Activated CD8-positive, alpha-beta memory T cell treated with anti-CD3 and anti-CD28 coated beads, Interleukin-2, amount 10 ng/mL, durations not matched to agents 7 days and 5 days (primary cell): ENCODE data around the gene PROZ. TPM values are rescaled to one million over a fixed set of nuclear protein-coding genes. Genes with fewer than 3 reads are reported as not detected.
A peak's percentile ranks its signal among the peaks of the same experiment; 100 is the strongest.

Experiments
- ATAC-seq: fragments of 150-1000 bp; cut with Tn5 transposase; one replicate; pipeline ENCODE4 v1.10.0; 2021; ENCODE audit warnings: moderate library complexity
- CTCF ChIA-PET: fragments of 350-600 bp; sonication (Branson Sonifier 250); formaldehyde crosslinking; loops from one replicate; lab custom pipeline; 2021; ENCODE audit warnings: antibody characterized with exemption; lab: Charles Lee
- DNase-seq: peaks from one replicate; pipeline ENCODE4 v3.0.0-alpha.2; 2020
- H3K27ac Mint-ChIP-seq: one replicate; pipeline ENCODE4 v1.8.0; 2021; ENCODE audit warnings: mild to moderate bottlenecking, mixed read lengths
- H3K27me3 Mint-ChIP-seq: one replicate; pipeline ENCODE4 v1.8.0; 2021; ENCODE audit warnings: mixed read lengths
- H3K36me3 Mint-ChIP-seq: one replicate; pipeline ENCODE4 v1.8.0; 2021; ENCODE audit warnings: mild to moderate bottlenecking, mixed read lengths
- H3K4me1 Mint-ChIP-seq: one replicate; pipeline ENCODE4 v1.8.0; 2021; ENCODE audit warnings: mixed read lengths
- H3K4me3 Mint-ChIP-seq: one replicate; pipeline ENCODE4 v1.8.0; 2021; ENCODE audit warnings: mild to moderate bottlenecking, moderate library complexity, mixed read lengths
- H3K9me3 Mint-ChIP-seq: one replicate; pipeline ENCODE4 v1.8.0; 2022; ENCODE audit warnings: low read depth, mixed read lengths
- total RNA-seq, 2 experiments: library from RNA; stranded (reverse); gene quantifications; one replicate each; pipeline ENCODE4 v1.2.3, GENCODE V29; 2021

PROZ gene
- total RNA-seq, 2 experiments from 2014 or later = not detected

DNA sequence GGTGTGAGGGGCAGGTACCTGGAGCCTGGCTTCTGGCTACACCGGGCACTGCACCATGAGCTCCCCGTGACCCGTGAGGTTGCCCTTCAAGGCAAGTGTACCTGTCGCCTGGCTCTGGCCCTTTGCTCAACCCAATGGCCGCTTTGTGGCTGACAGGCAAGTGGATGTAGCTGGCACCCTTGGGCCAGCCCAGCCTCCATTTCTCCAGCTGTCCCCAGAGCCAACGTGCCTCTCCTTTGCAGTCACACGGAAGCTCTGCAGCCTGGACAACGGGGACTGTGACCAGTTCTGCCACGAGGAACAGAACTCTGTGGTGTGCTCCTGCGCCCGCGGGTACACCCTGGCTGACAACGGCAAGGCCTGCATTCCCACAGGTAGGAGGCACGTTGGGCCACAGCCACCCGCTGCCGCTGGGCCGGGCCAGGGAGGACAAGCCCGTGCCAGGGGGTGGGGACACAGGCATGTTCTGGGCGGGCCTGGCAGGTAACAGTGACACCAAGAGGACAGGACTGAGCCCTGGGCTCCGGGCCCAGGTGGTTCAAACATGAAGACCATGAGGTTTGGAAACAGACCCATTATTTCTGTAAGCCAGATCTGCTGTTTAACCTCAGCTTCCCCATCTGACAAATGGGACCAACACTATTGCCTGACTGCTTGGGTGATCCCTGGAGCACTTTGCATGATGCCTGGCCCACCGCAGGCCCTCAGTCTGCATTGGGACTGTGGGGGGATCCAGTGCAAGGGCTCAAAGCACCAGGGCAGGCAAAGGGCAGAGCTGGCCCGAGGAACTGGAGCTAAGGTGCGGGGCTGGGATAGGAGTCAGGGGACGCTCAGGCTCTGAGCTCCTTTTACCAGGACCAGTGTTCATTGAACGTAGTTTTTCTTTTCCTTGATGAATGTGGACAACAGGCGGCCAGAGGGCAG lies 17.5 kb upstream of the PROZ start:
- H3K27ac Mint-ChIP-seq = no peak overlapping the region
- no peaks in the 10 kb centered on the region for H3K9me3 Mint-ChIP-seq
- H3K27me3 Mint-ChIP-seq = peaks cover 17% of the 10 kb centered on the region
- H3K4me3 Mint-ChIP-seq = no peak overlapping the region
- H3K4me1 Mint-ChIP-seq = no peaks in the 10 kb centered on the region
- H3K36me3 Mint-ChIP-seq = no peaks in the 10 kb centered on the region
- CTCF ChIA-PET = interaction anchor here (1.2 kb wide), 1 partner anchor 17 kb away, joined by 3 read pairs; no protein-coding TSS in a partner anchor
- DNase-seq (no peak), ATAC-seq (no peak)

DNA sequence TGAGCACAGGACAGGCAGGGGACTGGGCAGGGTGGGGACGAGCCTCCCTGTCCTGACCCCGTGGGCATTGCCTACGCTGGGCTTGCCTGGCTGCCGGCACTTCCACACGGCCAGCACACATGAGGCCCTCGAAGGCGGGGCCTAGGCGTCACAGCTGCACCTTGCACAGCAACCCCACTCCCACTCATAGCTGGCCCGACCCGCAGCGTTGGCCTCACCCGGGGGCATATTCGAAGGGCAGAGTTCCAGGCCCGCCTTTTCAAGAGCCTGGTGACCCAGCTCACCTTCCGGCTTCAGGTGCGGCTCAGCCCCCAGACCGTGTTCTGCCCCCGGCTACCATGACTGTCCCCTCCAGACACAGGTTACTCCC lies 16.9 kb upstream of the PROZ start:
- peaks cover 15% of the 10 kb centered on the region for H3K27me3 Mint-ChIP-seq
- ATAC-seq = no peak
- H3K27ac Mint-ChIP-seq = no peak overlapping the region
- H3K36me3 Mint-ChIP-seq = no peaks in the 10 kb centered on the region
- DNase-seq = no peak
- no peaks in the 10 kb centered on the region for H3K4me1 Mint-ChIP-seq
- CTCF ChIA-PET = interaction anchor here (1.2 kb wide), 1 partner anchor 18 kb away, joined by 3 read pairs; no protein-coding TSS in a partner anchor
- no peaks in the 10 kb centered on the region for H3K9me3 Mint-ChIP-seq
- no peak overlapping the region for H3K4me3 Mint-ChIP-seq

- DNase-seq = no peak
- Mint-ChIP-seq H3K4me1 (no peaks in the 10 kb centered on the region), H3K36me3 (no peaks in the 10 kb centered on the region), H3K9me3 (no peaks in the 10 kb centered on the region), H3K4me3 (no peak overlapping the region), H3K27me3 (peaks cover 6% of the 10 kb centered on the region), H3K27ac (no peak overlapping the region)
- no peak for ATAC-seq
- CTCF ChIA-PET = no interaction called here
These were observed 15.6 kb upstream of the PROZ start for GRCh38 chr13:113142876-113143275.

DNA sequence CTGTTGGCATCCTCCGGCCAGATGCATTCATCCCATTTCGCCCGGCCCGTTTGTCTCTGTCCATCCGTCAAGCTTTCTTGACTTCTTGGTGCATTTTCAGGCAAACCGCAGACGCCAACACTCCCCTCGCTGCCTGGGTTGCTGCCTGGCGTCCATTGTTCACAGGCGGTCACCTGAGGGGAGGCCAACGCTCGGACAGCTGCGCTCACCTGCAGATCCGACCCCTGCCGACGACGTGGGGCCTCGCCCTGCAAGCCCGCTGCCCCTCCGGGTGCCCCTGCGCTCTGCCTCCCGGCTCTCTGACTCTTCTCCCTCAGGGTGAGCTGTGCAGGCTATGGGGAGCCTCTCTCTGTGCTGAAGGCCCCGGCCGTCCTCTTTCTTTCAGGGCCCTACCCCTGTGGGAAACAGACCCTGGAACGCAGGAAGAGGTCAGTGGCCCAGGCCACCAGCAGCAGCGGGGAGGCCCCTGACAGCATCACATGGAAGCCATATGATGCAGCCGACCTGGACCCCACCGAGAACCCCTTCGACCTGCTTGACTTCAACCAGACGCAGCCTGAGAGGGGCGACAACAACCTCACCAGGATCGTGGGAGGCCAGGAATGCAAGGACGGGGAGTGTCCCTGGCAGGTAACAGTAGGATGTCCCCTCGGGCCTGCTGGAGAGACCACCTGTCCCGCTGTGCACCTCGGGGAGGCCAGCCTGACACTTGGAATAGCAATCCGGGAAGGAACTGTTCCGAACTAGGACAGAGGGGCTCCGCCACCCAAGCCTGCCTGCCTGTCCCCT lies 14.8 kb upstream of the PROZ start:
- no peak overlapping the region for H3K27ac Mint-ChIP-seq
- no peaks in the 10 kb centered on the region for H3K36me3 Mint-ChIP-seq
- no peak for DNase-seq
- CTCF ChIA-PET = no interaction called here
- no peak overlapping the region for H3K4me3 Mint-ChIP-seq
- peaks cover 4% of the 10 kb centered on the region for H3K27me3 Mint-ChIP-seq
- ATAC-seq = no peak
- no peaks in the 10 kb centered on the region for H3K9me3 Mint-ChIP-seq
- no peaks in the 10 kb centered on the region for H3K4me1 Mint-ChIP-seq

DNA sequence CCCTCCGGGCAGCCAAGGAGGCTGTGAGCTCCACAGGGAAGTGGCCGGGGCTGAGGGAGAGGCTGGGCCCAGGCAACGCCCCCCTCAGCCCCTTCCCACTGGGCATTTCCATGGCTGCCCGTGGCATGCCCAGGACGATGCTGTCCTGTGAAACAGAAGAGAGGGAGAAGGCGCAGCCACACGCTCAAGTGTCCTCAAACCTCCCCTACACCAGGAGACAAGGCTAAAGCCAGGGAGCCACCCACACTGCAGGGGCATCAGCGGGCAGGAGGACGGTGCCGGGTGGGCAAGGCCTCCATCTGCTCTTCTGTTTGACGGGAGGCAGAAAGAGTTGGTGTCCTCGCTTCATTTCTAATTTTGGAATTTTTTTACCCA lies 14.2 kb upstream of the PROZ start:
- Mint-ChIP-seq H3K4me1 (no peaks in the 10 kb centered on the region), H3K36me3 (no peaks in the 10 kb centered on the region), H3K27ac (no peak overlapping the region), H3K27me3 (no peaks in the 10 kb centered on the region), H3K4me3 (no peak overlapping the region), H3K9me3 (no peaks in the 10 kb centered on the region)
- no peak for DNase-seq
- ATAC-seq = no peak
- CTCF ChIA-PET = no interaction called here

DNA sequence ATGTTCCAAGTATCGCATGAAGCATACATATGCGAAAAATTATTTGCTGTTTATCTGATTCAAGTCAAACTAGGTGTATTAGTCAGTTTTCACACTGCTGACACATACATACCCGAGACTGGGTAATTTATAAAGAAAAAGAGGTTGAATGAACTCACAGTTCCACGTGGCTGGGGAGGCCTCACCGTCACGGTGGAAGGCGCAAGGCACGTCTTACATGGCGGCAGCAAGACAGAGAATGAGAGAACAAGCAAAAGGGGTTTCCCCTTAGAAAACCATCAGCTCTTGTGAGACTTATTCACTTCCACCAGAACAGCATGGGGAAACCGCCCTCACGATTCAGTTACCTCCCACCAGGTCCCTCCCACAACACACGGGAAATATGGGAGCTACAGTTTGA lies 13.0 kb upstream of the PROZ start:
- no peaks in the 10 kb centered on the region for H3K36me3 Mint-ChIP-seq
- H3K27ac Mint-ChIP-seq = no peak overlapping the region
- ATAC-seq = no peak
- H3K4me1 Mint-ChIP-seq = no peaks in the 10 kb centered on the region
- CTCF ChIA-PET = no interaction called here
- H3K27me3 Mint-ChIP-seq = no peaks in the 10 kb centered on the region
- H3K9me3 Mint-ChIP-seq = no peaks in the 10 kb centered on the region
- no peak overlapping the region for H3K4me3 Mint-ChIP-seq
- DNase-seq = no peak

- Mint-ChIP-seq H3K9me3 (no peaks in the 10 kb centered on the region), H3K27ac (no peak overlapping the region), H3K36me3 (no peaks in the 10 kb centered on the region), H3K27me3 (peaks cover 3% of the 10 kb centered on the region), H3K4me3 (no peak overlapping the region), H3K4me1 (no peaks in the 10 kb centered on the region)
- CTCF ChIA-PET = no interaction called here
- ATAC-seq (no peak), DNase-seq (no peak)
These were observed 12.4 kb upstream of the PROZ start for GRCh38 chr13:113145911-113146598.

- Mint-ChIP-seq H3K27ac (no peak overlapping the region), H3K4me1 (no peaks in the 10 kb centered on the region), H3K9me3 (no peaks in the 10 kb centered on the region), H3K4me3 (no peak overlapping the region), H3K36me3 (no peaks in the 10 kb centered on the region), H3K27me3 (peaks cover 8% of the 10 kb centered on the region)
- DNase-seq (no peak), ATAC-seq (no peak)
- CTCF ChIA-PET = no interaction called here
These were observed 11.7 kb upstream of the PROZ start for GRCh38 chr13:113146750-113147149.

- no peaks in the 10 kb centered on the region for H3K9me3 Mint-ChIP-seq
- CTCF ChIA-PET = no interaction called here
- H3K27ac Mint-ChIP-seq = no peak overlapping the region
- H3K36me3 Mint-ChIP-seq = no peaks in the 10 kb centered on the region
- H3K4me3 Mint-ChIP-seq = no peak overlapping the region
- H3K4me1 Mint-ChIP-seq = peaks cover under 1% of the 10 kb centered on the region
- DNase-seq (no peak), ATAC-seq (no peak)
- H3K27me3 Mint-ChIP-seq = peaks cover 12% of the 10 kb centered on the region
These were observed 11.2 kb upstream of the PROZ start for GRCh38 chr13:113147206-113147605.

GRCh38 chr13:113148407-113148806 lies 10.0 kb upstream of the PROZ start:
- peaks cover 20% of the 10 kb centered on the region for H3K27me3 Mint-ChIP-seq
- no peak overlapping the region for H3K4me3 Mint-ChIP-seq
- peaks cover 3% of the 10 kb centered on the region for H3K36me3 Mint-ChIP-seq
- no peaks in the 10 kb centered on the region for H3K9me3 Mint-ChIP-seq
- CTCF ChIA-PET = no interaction called here
- ATAC-seq (no peak), DNase-seq (peak; percentile 30)
- H3K27ac Mint-ChIP-seq = no peak overlapping the region
- peaks cover 10% of the 10 kb centered on the region for H3K4me1 Mint-ChIP-seq

DNA sequence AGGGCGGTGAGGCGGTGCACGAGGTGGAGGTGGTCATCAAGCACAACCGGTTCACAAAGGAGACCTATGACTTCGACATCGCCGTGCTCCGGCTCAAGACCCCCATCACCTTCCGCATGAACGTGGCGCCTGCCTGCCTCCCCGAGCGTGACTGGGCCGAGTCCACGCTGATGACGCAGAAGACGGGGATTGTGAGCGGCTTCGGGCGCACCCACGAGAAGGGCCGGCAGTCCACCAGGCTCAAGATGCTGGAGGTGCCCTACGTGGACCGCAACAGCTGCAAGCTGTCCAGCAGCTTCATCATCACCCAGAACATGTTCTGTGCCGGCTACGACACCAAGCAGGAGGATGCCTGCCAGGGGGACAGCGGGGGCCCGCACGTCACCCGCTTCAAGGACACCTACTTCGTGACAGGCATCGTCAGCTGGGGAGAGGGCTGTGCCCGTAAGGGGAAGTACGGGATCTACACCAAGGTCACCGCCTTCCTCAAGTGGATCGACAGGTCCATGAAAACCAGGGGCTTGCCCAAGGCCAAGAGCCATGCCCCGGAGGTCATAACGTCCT lies 9.4 kb upstream of the PROZ start:
- peaks cover 3% of the 10 kb centered on the region for H3K36me3 Mint-ChIP-seq
- peak; percentile 33 for DNase-seq
- no peak for ATAC-seq
- H3K9me3 Mint-ChIP-seq = no peaks in the 10 kb centered on the region
- no peak overlapping the region for H3K27ac Mint-ChIP-seq
- H3K4me1 Mint-ChIP-seq = peaks cover 13% of the 10 kb centered on the region
- CTCF ChIA-PET = no interaction called here
- peaks cover 20% of the 10 kb centered on the region for H3K27me3 Mint-ChIP-seq
- H3K4me3 Mint-ChIP-seq = no peak overlapping the region

GRCh38 chr13:113149711-113150549 lies 8.5 kb upstream of the PROZ start:
- Mint-ChIP-seq H3K4me1 (peaks cover 13% of the 10 kb centered on the region), H3K36me3 (peaks cover 3% of the 10 kb centered on the region), H3K27me3 (peaks cover 21% of the 10 kb centered on the region), H3K4me3 (no peak overlapping the region), H3K9me3 (no peaks in the 10 kb centered on the region), H3K27ac (no peak overlapping the region)
- no peak for DNase-seq
- CTCF ChIA-PET = no interaction called here
- ATAC-seq = no peak
